ENCODE results near the gene TNS3. TPM values are rescaled to one million over a fixed set of nuclear protein-coding genes. Genes with fewer than 3 reads are reported as not detected.

Gene TNS3
- polyA plus RNA-seq, 2 donors: 2.7 to 3.4 TPM

DNA sequence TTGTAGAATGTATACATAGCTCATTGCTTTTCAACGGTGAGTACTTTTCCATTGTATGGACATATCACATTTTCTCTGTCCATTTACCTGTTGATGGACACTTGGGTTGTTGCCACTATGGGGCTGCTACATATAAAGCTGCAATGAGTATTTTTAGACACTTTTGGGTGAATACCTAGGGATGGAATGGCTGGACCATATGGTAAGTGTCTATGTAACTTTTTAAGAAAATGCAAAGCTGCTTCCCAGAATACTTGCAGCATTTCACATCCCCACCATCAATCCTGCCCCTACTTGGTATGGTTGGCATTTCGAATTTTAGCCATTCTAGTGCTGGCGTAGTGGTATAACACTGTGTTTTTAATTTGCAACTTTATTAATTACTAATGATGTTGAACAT lies 274.6 kb downstream of the TNS3 start:
- WGBS, 2 donors: 80 to 90% methylated on average over 3 of the region's 3 CpGs

DNA sequence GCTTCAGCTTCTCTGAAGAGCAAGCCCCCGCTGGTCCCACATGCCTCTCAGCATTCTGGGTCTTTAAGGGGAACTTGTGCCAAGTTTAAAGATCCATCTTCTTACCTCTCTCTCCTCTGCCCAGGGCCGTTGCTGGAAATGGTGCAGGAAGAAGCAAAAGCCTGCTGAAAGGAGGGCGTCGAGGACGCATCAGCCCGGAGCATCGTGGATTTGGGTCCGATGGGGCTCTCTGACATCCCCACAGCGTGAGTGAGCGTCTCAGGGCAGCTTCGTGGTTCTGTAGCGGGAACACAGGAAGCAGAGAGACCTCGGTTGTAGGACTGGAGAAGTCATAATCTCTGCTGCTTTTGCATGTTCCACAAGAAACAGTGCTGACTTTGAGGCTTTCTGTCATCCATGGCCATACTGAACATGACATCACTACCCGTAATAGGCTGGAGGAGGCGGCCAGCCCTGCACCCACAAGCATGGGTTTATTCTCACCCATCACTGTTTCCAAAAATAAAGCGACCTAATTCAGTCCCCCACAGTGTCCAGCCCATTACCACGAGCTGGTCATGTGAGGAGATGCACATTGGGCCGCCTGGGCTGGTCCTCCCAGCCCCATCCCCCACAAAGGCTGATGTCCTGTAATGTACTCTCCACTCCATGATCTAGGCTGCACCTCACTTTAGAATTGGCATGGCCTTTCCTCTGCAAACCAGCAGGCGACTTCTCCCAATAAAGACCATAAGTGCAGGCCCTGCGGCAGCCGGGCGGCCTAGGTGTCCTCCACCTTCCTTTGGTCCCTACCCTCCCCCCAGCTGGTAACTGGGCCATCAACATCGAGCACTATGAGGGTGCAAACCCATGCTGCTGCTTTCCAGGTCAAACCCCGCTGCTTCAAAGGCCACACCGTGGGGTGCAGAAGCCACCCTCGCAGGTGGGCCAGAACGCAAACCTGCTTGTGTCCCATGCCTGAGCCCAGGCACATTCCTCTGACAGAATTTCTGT lies 276.9 kb downstream of the TNS3 start:
- H3K27ac ChIP-seq (ENCODE audit: low read depth in 2 of 2, low read length in 1 of 2): no peak overlapping the region
- H3K4me3 ChIP-seq (ENCODE audit: low read depth in 1 of 2, low read length in 2 of 2): no peak overlapping the region
- WGBS, 2 donors: 87 to 88% methylated on average over 27 of the region's 27 CpGs
- no peaks in the 10 kb centered on the region for H3K27me3 ChIP-seq (ENCODE audit: control insufficient read depth in 1 of 2, insufficient read depth in 2 of 2, low read length in 2 of 2)
- peaks cover 0 to 12% of the 10 kb centered on the region in 2 donors for H3K36me3 ChIP-seq (ENCODE audit: control insufficient read depth in 2 of 2, insufficient read depth in 2 of 2, low read length in 1 of 2)
- H3K9me3 ChIP-seq (ENCODE audit: control insufficient read depth in 2 of 2, insufficient read depth in 1 of 2, low read depth in 1 of 2, low read length in 1 of 2): no peaks in the 10 kb centered on the region
- no peaks in the 10 kb centered on the region for H3K4me1 ChIP-seq (ENCODE audit: control insufficient read depth in 2 of 2, insufficient read depth in 2 of 2, low read length in 1 of 2)

More for the DNA sequence above, 274.6 kb downstream of the TNS3 start:
- Histone ChIP-seq H3K9me3 (ENCODE audit: control insufficient read depth in 2 of 2, insufficient read depth in 1 of 2, low read depth in 1 of 2, low read length in 1 of 2) (no peaks in the 10 kb centered on the region), H3K27me3 (ENCODE audit: control insufficient read depth in 1 of 2, insufficient read depth in 2 of 2, low read length in 2 of 2) (no peaks in the 10 kb centered on the region), H3K4me3 (ENCODE audit: low read depth in 1 of 2, low read length in 2 of 2) (no peak overlapping the region), H3K27ac (ENCODE audit: low read depth in 2 of 2, low read length in 1 of 2) (no peak overlapping the region), H3K4me1 (ENCODE audit: control insufficient read depth in 2 of 2, insufficient read depth in 2 of 2, low read length in 1 of 2) (no peaks in the 10 kb centered on the region), H3K36me3 (ENCODE audit: control insufficient read depth in 2 of 2, insufficient read depth in 2 of 2, low read length in 1 of 2) (peaks cover 0 to 7% of the 10 kb centered on the region in 2 donors)

GRCh38 chr7:47303695-47304453 lies 278.0 kb downstream of the TNS3 start:
- no peaks in the 10 kb centered on the region for H3K9me3 ChIP-seq (ENCODE audit: control insufficient read depth in 2 of 2, insufficient read depth in 1 of 2, low read depth in 1 of 2, low read length in 1 of 2)
- WGBS, 2 donors: 90 to 94% methylated on average over 22 of the region's 22 CpGs
- H3K27ac ChIP-seq (ENCODE audit: low read depth in 2 of 2, low read length in 1 of 2): no peak overlapping the region
- no peaks in the 10 kb centered on the region for H3K27me3 ChIP-seq (ENCODE audit: control insufficient read depth in 1 of 2, insufficient read depth in 2 of 2, low read length in 2 of 2)
- H3K36me3 ChIP-seq (ENCODE audit: control insufficient read depth in 2 of 2, insufficient read depth in 2 of 2, low read length in 1 of 2): peaks cover 0 to 12% of the 10 kb centered on the region in 2 donors
- H3K4me3 ChIP-seq (ENCODE audit: low read depth in 1 of 2, low read length in 2 of 2): no peak overlapping the region
- peaks cover 0 to 3% of the 10 kb centered on the region in 2 donors for H3K4me1 ChIP-seq (ENCODE audit: control insufficient read depth in 2 of 2, insufficient read depth in 2 of 2, low read length in 1 of 2)

- Histone ChIP-seq H3K27me3 (ENCODE audit: control insufficient read depth in 1 of 2, insufficient read depth in 2 of 2, low read length in 2 of 2) (no peaks in the 10 kb centered on the region), H3K4me3 (ENCODE audit: low read depth in 1 of 2, low read length in 2 of 2) (no peak overlapping the region), H3K27ac (ENCODE audit: low read depth in 2 of 2, low read length in 1 of 2) (no peak overlapping the region), H3K36me3 (ENCODE audit: control insufficient read depth in 2 of 2, insufficient read depth in 2 of 2, low read length in 1 of 2) (peaks cover 0 to 12% of the 10 kb centered on the region in 2 donors), H3K9me3 (ENCODE audit: control insufficient read depth in 2 of 2, insufficient read depth in 1 of 2, low read depth in 1 of 2, low read length in 1 of 2) (no peaks in the 10 kb centered on the region), H3K4me1 (ENCODE audit: control insufficient read depth in 2 of 2, insufficient read depth in 2 of 2, low read length in 1 of 2) (peaks cover 0 to 3% of the 10 kb centered on the region in 2 donors)
- WGBS, 2 donors: 91 to 93% methylated on average over 30 of the region's 30 CpGs
These were observed 278.8 kb downstream of the TNS3 start for GRCh38 chr7:47303014-47303694.

DNA sequence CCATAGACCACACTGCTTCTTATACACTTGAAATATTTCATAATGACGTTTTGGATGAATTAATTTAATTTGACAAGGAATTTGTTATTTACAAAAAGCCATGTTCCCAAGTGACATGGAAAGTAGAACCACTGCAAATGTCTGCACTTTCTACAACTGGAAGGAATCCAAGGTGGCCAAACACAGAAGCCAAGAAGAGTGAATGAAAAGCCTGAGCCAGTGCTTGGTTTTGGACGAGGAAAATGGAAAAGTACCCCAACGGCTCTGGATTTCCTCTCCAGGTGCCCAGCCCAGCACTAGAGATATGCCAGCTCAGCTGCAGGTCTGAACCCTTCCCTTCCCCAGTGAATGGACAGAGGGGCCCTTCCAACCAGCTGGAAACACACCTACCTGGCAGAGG lies 279.4 kb downstream of the TNS3 start:
- no peak overlapping the region for H3K27ac ChIP-seq (ENCODE audit: low read depth in 2 of 2, low read length in 1 of 2)
- 55 to 56% methylated on average over 3 of the region's 3 CpGs for WGBS, 2 donors
- H3K36me3 ChIP-seq (ENCODE audit: control insufficient read depth in 2 of 2, insufficient read depth in 2 of 2, low read length in 1 of 2): peaks cover 0 to 12% of the 10 kb centered on the region in 2 donors

GRCh38 chr7:47301657-47302295 lies 280.1 kb downstream of the TNS3 start:
- no peaks in the 10 kb centered on the region for H3K27me3 ChIP-seq (ENCODE audit: control insufficient read depth in 1 of 2, insufficient read depth in 2 of 2, low read length in 2 of 2)
- peaks cover 0 to 12% of the 10 kb centered on the region in 2 donors for H3K36me3 ChIP-seq (ENCODE audit: control insufficient read depth in 2 of 2, insufficient read depth in 2 of 2, low read length in 1 of 2)
- no peak overlapping the region for H3K4me3 ChIP-seq (ENCODE audit: low read depth in 1 of 2, low read length in 2 of 2)
- no peaks in the 10 kb centered on the region for H3K9me3 ChIP-seq (ENCODE audit: control insufficient read depth in 2 of 2, insufficient read depth in 1 of 2, low read depth in 1 of 2, low read length in 1 of 2)
- H3K27ac ChIP-seq (ENCODE audit: low read depth in 2 of 2, low read length in 1 of 2): no peak overlapping the region
- H3K4me1 ChIP-seq (ENCODE audit: control insufficient read depth in 2 of 2, insufficient read depth in 2 of 2, low read length in 1 of 2): peaks cover 0 to 3% of the 10 kb centered on the region in 2 donors
- WGBS, 2 donors: 93 to 94% methylated on average over 10 of the region's 10 CpGs

More for the DNA sequence above, 279.4 kb downstream of the TNS3 start:
- Histone ChIP-seq H3K4me3 (ENCODE audit: low read depth in 1 of 2, low read length in 2 of 2) (no peak overlapping the region), H3K4me1 (ENCODE audit: control insufficient read depth in 2 of 2, insufficient read depth in 2 of 2, low read length in 1 of 2) (peaks cover 0 to 3% of the 10 kb centered on the region in 2 donors), H3K27me3 (ENCODE audit: control insufficient read depth in 1 of 2, insufficient read depth in 2 of 2, low read length in 2 of 2) (no peaks in the 10 kb centered on the region), H3K9me3 (ENCODE audit: control insufficient read depth in 2 of 2, insufficient read depth in 1 of 2, low read depth in 1 of 2, low read length in 1 of 2) (no peaks in the 10 kb centered on the region)

- 86% methylated on average over 6 of the region's 6 CpGs for WGBS, 2 donors
- no peak overlapping the region for H3K27ac ChIP-seq (ENCODE audit: low read depth in 2 of 2, low read length in 1 of 2)
- no peaks in the 10 kb centered on the region for H3K9me3 ChIP-seq (ENCODE audit: control insufficient read depth in 2 of 2, insufficient read depth in 1 of 2, low read depth in 1 of 2, low read length in 1 of 2)
- H3K36me3 ChIP-seq (ENCODE audit: control insufficient read depth in 2 of 2, insufficient read depth in 2 of 2, low read length in 1 of 2): peaks cover 0 to 12% of the 10 kb centered on the region in 2 donors
- no peaks in the 10 kb centered on the region for H3K27me3 ChIP-seq (ENCODE audit: control insufficient read depth in 1 of 2, insufficient read depth in 2 of 2, low read length in 2 of 2)
- peaks cover 0 to 3% of the 10 kb centered on the region in 2 donors for H3K4me1 ChIP-seq (ENCODE audit: control insufficient read depth in 2 of 2, insufficient read depth in 2 of 2, low read length in 1 of 2)
- no peak overlapping the region for H3K4me3 ChIP-seq (ENCODE audit: low read depth in 1 of 2, low read length in 2 of 2)
These were observed 280.8 kb downstream of the TNS3 start for GRCh38 chr7:47301105-47301477.

DNA sequence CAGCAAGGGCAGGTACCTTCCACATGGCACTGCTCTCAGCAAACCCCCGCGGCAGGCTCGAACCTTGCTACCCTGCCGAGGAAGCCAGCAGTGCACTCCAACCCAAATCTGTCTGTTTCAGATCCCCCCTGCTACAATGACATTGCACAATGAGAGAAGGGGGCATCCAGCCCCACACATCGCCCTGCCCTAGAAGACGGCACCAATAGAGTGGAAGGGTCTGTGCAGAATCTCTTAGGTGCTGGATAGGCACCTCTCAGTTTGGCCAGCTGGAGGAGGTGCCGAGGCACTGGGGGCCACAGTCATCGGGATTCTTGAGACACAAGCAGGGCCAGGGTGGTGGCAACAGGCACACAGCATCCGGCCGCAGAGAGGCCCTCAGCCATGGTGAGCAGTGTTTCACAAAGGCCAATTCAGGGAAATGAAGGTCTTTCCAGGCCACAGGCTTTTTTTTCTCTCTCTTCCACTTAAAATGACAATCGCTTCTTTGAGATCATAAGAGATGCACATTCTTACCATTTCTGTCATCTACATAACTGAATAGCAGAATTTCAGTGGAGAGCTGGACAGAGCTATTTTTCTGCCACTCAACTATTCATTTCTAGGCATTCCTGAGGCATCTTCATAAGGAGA lies 281.3 kb downstream of the TNS3 start:
- Histone ChIP-seq H3K27ac (ENCODE audit: low read depth in 2 of 2, low read length in 1 of 2) (no peak overlapping the region), H3K4me3 (ENCODE audit: low read depth in 1 of 2, low read length in 2 of 2) (no peak overlapping the region), H3K36me3 (ENCODE audit: control insufficient read depth in 2 of 2, insufficient read depth in 2 of 2, low read length in 1 of 2) (peaks cover 0 to 12% of the 10 kb centered on the region in 2 donors), H3K27me3 (ENCODE audit: control insufficient read depth in 1 of 2, insufficient read depth in 2 of 2, low read length in 2 of 2) (no peaks in the 10 kb centered on the region), H3K9me3 (ENCODE audit: control insufficient read depth in 2 of 2, insufficient read depth in 1 of 2, low read depth in 1 of 2, low read length in 1 of 2) (no peaks in the 10 kb centered on the region), H3K4me1 (ENCODE audit: control insufficient read depth in 2 of 2, insufficient read depth in 2 of 2, low read length in 1 of 2) (peaks cover 0 to 3% of the 10 kb centered on the region in 2 donors)
- 93% methylated on average over 11 of the region's 11 CpGs for WGBS, 2 donors

Data from esophagus (tissue), 2 donors.